CD4-positive, alpha-beta T cell treated with Interleukin-15 for 4 hours (primary cell): ENCODE results near the gene MAGI1.

Experiments
- DNase-seq: peaks from one replicate; pipeline ENCODE4 v3.0.0-alpha.2; 2020; ENCODE audit warnings: low spot score

The MAGI1 gene

GRCh38 chr3:65664446-65664845 is 374.3 kb downstream of the MAGI1 start:
- DNase-seq = no peak

- no peak for DNase-seq
Observed at GRCh38 chr3:65662095-65662494, 376.6 kb downstream of the MAGI1 start.

- DNase-seq = no peak
Observed at GRCh38 chr3:65660000-65660598, 378.6 kb downstream of the MAGI1 start.

- no peak for DNase-seq
Observed at GRCh38 chr3:65659396-65659795, 379.3 kb downstream of the MAGI1 start.

GRCh38 chr3:65658401-65658800 is 380.3 kb downstream of the MAGI1 start:
- DNase-seq = no peak

- DNase-seq = no peak
Observed at GRCh38 chr3:65655061-65655460, 383.7 kb downstream of the MAGI1 start.

- no peak for DNase-seq
Observed at GRCh38 chr3:65653731-65654130, 385.0 kb downstream of the MAGI1 start.

GRCh38 chr3:65650247-65650646 is 388.5 kb downstream of the MAGI1 start:
- no peak for DNase-seq

GRCh38 chr3:65647369-65647768 is 391.3 kb downstream of the MAGI1 start:
- no peak for DNase-seq

GRCh38 chr3:65642883-65643282 is 395.8 kb downstream of the MAGI1 start:
- no peak for DNase-seq

- no peak for DNase-seq
Observed at GRCh38 chr3:65641777-65642176, 396.9 kb downstream of the MAGI1 start.

GRCh38 chr3:65641045-65641444 is 397.7 kb downstream of the MAGI1 start:
- no peak for DNase-seq

GRCh38 chr3:65639444-65639843 is 399.3 kb downstream of the MAGI1 start:
- DNase-seq = no peak

GRCh38 chr3:65638301-65638700 is 400.4 kb downstream of the MAGI1 start:
- DNase-seq = no peak

GRCh38 chr3:65636326-65636725 is 402.4 kb downstream of the MAGI1 start:
- DNase-seq = no peak

- no peak for DNase-seq
Observed at GRCh38 chr3:65635657-65636056, 403.1 kb downstream of the MAGI1 start.

- DNase-seq = no peak
Observed at GRCh38 chr3:65633018-65633638, 405.6 kb downstream of the MAGI1 start.

- no peak for DNase-seq
Observed at GRCh38 chr3:65632414-65632813, 406.3 kb downstream of the MAGI1 start.

- no peak for DNase-seq
Observed at GRCh38 chr3:65628978-65629377, 409.7 kb downstream of the MAGI1 start.

- DNase-seq = no peak
Observed at GRCh38 chr3:65627062-65627461, 411.7 kb downstream of the MAGI1 start.

GRCh38 chr3:65625305-65625704 is 413.4 kb downstream of the MAGI1 start:
- no peak for DNase-seq

- DNase-seq = no peak
Observed at GRCh38 chr3:65623362-65623761, 415.4 kb downstream of the MAGI1 start.

GRCh38 chr3:65619888-65620287 is 418.8 kb downstream of the MAGI1 start:
- DNase-seq = no peak

- no peak for DNase-seq
Observed at GRCh38 chr3:65619451-65619881, 419.3 kb downstream of the MAGI1 start.
